ENCODE results near the gene OSMR.

- TF ChIP-seq CTCF (conservative IDR thresholded peaks at IDR 0.05 in 1 of 2, IDR thresholded peaks at IDR 0.05 in 1 of 2; ENCODE audit: extremely low read depth in 1 of 2, insufficient read depth in 1 of 2, low read depth in 1 of 2, low read length in 2 of 2) (no peak), EZH2 (IDR thresholded peaks at IDR 0.05; ENCODE audit: borderline replicate concordance, low read length) (no peak)
Observed at GRCh38 chr5:38916802-38917201, 71.0 kb downstream of the OSMR start.
